Activated naive CD8-positive, alpha-beta T cell treated with anti-CD3 and anti-CD28 coated beads for 36 hours (primary cell): ENCODE measurements around the gene SNRNP27. TPM values are rescaled to one million over a fixed set of nuclear protein-coding genes. Genes with fewer than 3 reads are reported as not detected.
"Not testable (repeated sequence)": the region's sequence is repeated elsewhere in the genome, so short reads cannot be mapped to it uniquely, and the experiment has no call there.

ENCODE experiments used
- DNase-seq: peaks from one replicate; pipeline ENCODE4 v3.0.0; 2021
- H3K27ac Mint-ChIP-seq: one replicate; pipeline ENCODE4 v1.8.0; 2022; ENCODE audit warnings: mild to moderate bottlenecking, moderate library complexity, mixed read lengths
- H3K27me3 Mint-ChIP-seq: one replicate; pipeline ENCODE4 v1.8.0; 2022; ENCODE audit warnings: mild to moderate bottlenecking, mixed read lengths
- H3K36me3 Mint-ChIP-seq: one replicate; pipeline ENCODE4 v1.8.0; 2021; ENCODE audit warnings: mild to moderate bottlenecking, mixed read lengths
- H3K4me1 Mint-ChIP-seq: one replicate; pipeline ENCODE4 v1.8.0; 2021; ENCODE audit warnings: mixed read lengths
- H3K4me3 Mint-ChIP-seq: one replicate; pipeline ENCODE4 v1.8.0; 2022; ENCODE audit warnings: mild to moderate bottlenecking, moderate library complexity, mixed read lengths
- H3K9me3 Mint-ChIP-seq: one replicate; pipeline ENCODE4 v1.8.0; 2022; ENCODE audit warnings: mixed read lengths
- total RNA-seq, 2 experiments: library from RNA; stranded (reverse); gene quantifications; one replicate each; pipeline ENCODE4 v1.2.3, GENCODE V29; 2021

The SNRNP27 gene
- total RNA-seq, 2 experiments from 2014 or later = 61.0 to 61.8 TPM

- DNase-seq = no peak
Observed at GRCh38 chr2:69948032-69948962, 54.5 kb downstream of the SNRNP27 start.

GRCh38 chr2:69948963-69949645 lies 55.3 kb downstream of the SNRNP27 start:
- no peaks in the 10 kb centered on the region for H3K36me3 Mint-ChIP-seq
- peaks cover 1% of the 10 kb centered on the region for H3K9me3 Mint-ChIP-seq
- no peak overlapping the region for H3K27ac Mint-ChIP-seq
- peaks cover 35% of the 10 kb centered on the region for H3K4me1 Mint-ChIP-seq
- DNase-seq = no peak
- H3K4me3 Mint-ChIP-seq = no peak overlapping the region
- no peaks in the 10 kb centered on the region for H3K27me3 Mint-ChIP-seq

More at GRCh38 chr2:69948032-69948962, 54.5 kb downstream of the SNRNP27 start:
- no peaks in the 10 kb centered on the region for H3K27me3 Mint-ChIP-seq
- H3K9me3 Mint-ChIP-seq = peaks cover 1% of the 10 kb centered on the region
- no peak overlapping the region for H3K4me3 Mint-ChIP-seq
- H3K27ac Mint-ChIP-seq = no peak overlapping the region
- H3K4me1 Mint-ChIP-seq = peaks cover 37% of the 10 kb centered on the region
- H3K36me3 Mint-ChIP-seq = no peaks in the 10 kb centered on the region

- Mint-ChIP-seq H3K4me3 (no peak overlapping the region), H3K9me3 (peaks cover 1% of the 10 kb centered on the region), H3K36me3 (no peaks in the 10 kb centered on the region), H3K4me1 (peaks cover 26% of the 10 kb centered on the region), H3K27ac (no peak overlapping the region), H3K27me3 (no peaks in the 10 kb centered on the region)
- DNase-seq = no peak
Observed at GRCh38 chr2:69950241-69950640, 56.5 kb downstream of the SNRNP27 start.

GRCh38 chr2:69950671-69951070 lies 56.9 kb downstream of the SNRNP27 start:
- H3K36me3 Mint-ChIP-seq, H3K27ac Mint-ChIP-seq, DNase-seq, H3K27me3 Mint-ChIP-seq, H3K4me3 Mint-ChIP-seq, H3K9me3 Mint-ChIP-seq: not testable (repeated sequence)
- peaks cover 22% of the 10 kb centered on the region for H3K4me1 Mint-ChIP-seq

- no peak overlapping the region for H3K27ac Mint-ChIP-seq
- no peaks in the 10 kb centered on the region for H3K9me3 Mint-ChIP-seq
- H3K4me3 Mint-ChIP-seq = no peak overlapping the region
- no peaks in the 10 kb centered on the region for H3K27me3 Mint-ChIP-seq
- H3K36me3 Mint-ChIP-seq = no peaks in the 10 kb centered on the region
- H3K4me1 Mint-ChIP-seq = peaks cover 4% of the 10 kb centered on the region
- no peak for DNase-seq
Observed at GRCh38 chr2:69952336-69953115, 58.8 kb downstream of the SNRNP27 start.

GRCh38 chr2:69954084-69954483 lies 60.3 kb downstream of the SNRNP27 start:
- H3K9me3 Mint-ChIP-seq = no peaks in the 10 kb centered on the region
- no peak for DNase-seq
- peaks cover 1% of the 10 kb centered on the region for H3K4me1 Mint-ChIP-seq
- no peaks in the 10 kb centered on the region for H3K27me3 Mint-ChIP-seq
- no peak overlapping the region for H3K27ac Mint-ChIP-seq
- no peak overlapping the region for H3K4me3 Mint-ChIP-seq
- no peaks in the 10 kb centered on the region for H3K36me3 Mint-ChIP-seq

Other genes with a start within 250 kb of the SNRNP27 start
- 10 to 100 TPM; 15.2 to 15.6 TPM for gene ANXA4, start 151.8 kb upstream of the SNRNP27 start, total RNA-seq
- gene GMCL1, start 64.3 kb upstream of the SNRNP27 start, total RNA-seq = 10 to 100 TPM; 14.2 to 16.1 TPM
- gene MXD1, start 21.2 kb downstream of the SNRNP27 start, total RNA-seq = 1 to 10 TPM; 5.0 to 6.3 TPM
- under 1 TPM; 0.54 to 0.74 TPM for gene ASPRV1, start 67.7 kb downstream of the SNRNP27 start, total RNA-seq
- gene PCBP1, start 193.5 kb downstream of the SNRNP27 start, total RNA-seq = 100 to 1,000 TPM; 449 to 455 TPM